Endothelial cell (in vitro differentiated cells): ENCODE measurements around the gene OSBPL2. TPM values are rescaled to one million over a fixed set of nuclear protein-coding genes. Genes with fewer than 3 reads are reported as not detected.

ENCODE experiments used
- DNase-seq: peaks from one replicate; pipeline ENCODE4 v3.0.0; 2021; ENCODE audit warnings: low spot score
- H3K27ac Mint-ChIP-seq: one replicate; pipeline ENCODE4 v1.8.0; 2021; ENCODE audit warnings: mixed read lengths, inconsistent platforms; ENCODE audit not compliant: unreplicated experiment
- H3K27me3 Mint-ChIP-seq: one replicate; pipeline ENCODE4 v1.8.0; 2021; ENCODE audit warnings: mild to moderate bottlenecking, moderate library complexity, mixed read lengths, inconsistent platforms; ENCODE audit not compliant: unreplicated experiment
- H3K36me3 Mint-ChIP-seq: one replicate; pipeline ENCODE4 v1.8.0; 2021; ENCODE audit warnings: mild to moderate bottlenecking, low read depth, mixed read lengths, inconsistent platforms; ENCODE audit not compliant: unreplicated experiment
- H3K4me1 Mint-ChIP-seq: one replicate; pipeline ENCODE4 v1.8.0; 2021; ENCODE audit warnings: mild to moderate bottlenecking, mixed read lengths, inconsistent platforms; ENCODE audit not compliant: unreplicated experiment
- H3K4me3 Mint-ChIP-seq: one replicate; pipeline ENCODE4 v1.8.0; 2021; ENCODE audit warnings: mild to moderate bottlenecking, mixed read lengths, inconsistent platforms; ENCODE audit not compliant: unreplicated experiment
- H3K9me3 Mint-ChIP-seq: one replicate; pipeline ENCODE4 v1.8.0; 2021; ENCODE audit warnings: mixed read lengths, inconsistent platforms; ENCODE audit not compliant: unreplicated experiment
- total RNA-seq: library from RNA; stranded (reverse); fragmentation: NEBNext Ultra II Directional; extraction: Animal tissue kit (Norgen Biotek cat#: 25700); gene quantifications from one replicate; pipeline ENCODE4 v1.2.1, GENCODE V29; 2021; ENCODE audit not compliant: unreplicated experiment
- TF ChIP-seq, protein P1 (sequence below): fragments of 200-600 bp; sonication (generic); IDR thresholded peaks from one replicate; pipeline ENCODE4 v1.5.0; 2021; ENCODE audit warnings: antibody characterized with exemption; ENCODE audit not compliant: unreplicated experiment

Gene OSBPL2
- total RNA-seq, 1 donor from 2014 or later: 39.5 TPM

- no peaks in the 10 kb centered on the region for H3K36me3 Mint-ChIP-seq
- DNase-seq: no peak
- TF ChIP-seq, protein P1, sequence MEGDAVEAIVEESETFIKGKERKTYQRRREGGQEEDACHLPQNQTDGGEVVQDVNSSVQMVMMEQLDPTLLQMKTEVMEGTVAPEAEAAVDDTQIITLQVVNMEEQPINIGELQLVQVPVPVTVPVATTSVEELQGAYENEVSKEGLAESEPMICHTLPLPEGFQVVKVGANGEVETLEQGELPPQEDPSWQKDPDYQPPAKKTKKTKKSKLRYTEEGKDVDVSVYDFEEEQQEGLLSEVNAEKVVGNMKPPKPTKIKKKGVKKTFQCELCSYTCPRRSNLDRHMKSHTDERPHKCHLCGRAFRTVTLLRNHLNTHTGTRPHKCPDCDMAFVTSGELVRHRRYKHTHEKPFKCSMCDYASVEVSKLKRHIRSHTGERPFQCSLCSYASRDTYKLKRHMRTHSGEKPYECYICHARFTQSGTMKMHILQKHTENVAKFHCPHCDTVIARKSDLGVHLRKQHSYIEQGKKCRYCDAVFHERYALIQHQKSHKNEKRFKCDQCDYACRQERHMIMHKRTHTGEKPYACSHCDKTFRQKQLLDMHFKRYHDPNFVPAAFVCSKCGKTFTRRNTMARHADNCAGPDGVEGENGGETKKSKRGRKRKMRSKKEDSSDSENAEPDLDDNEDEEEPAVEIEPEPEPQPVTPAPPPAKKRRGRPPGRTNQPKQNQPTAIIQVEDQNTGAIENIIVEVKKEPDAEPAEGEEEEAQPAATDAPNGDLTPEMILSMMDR: no peak
- H3K9me3 Mint-ChIP-seq: no peaks in the 10 kb centered on the region
- peaks cover 9% of the 10 kb centered on the region for H3K27me3 Mint-ChIP-seq
- H3K27ac Mint-ChIP-seq: no peak overlapping the region
- no peak overlapping the region for H3K4me3 Mint-ChIP-seq
- peaks cover 3% of the 10 kb centered on the region for H3K4me1 Mint-ChIP-seq
Measured at GRCh38 chr20:62333820-62334595, 95.7 kb downstream of the OSBPL2 start.

DNA sequence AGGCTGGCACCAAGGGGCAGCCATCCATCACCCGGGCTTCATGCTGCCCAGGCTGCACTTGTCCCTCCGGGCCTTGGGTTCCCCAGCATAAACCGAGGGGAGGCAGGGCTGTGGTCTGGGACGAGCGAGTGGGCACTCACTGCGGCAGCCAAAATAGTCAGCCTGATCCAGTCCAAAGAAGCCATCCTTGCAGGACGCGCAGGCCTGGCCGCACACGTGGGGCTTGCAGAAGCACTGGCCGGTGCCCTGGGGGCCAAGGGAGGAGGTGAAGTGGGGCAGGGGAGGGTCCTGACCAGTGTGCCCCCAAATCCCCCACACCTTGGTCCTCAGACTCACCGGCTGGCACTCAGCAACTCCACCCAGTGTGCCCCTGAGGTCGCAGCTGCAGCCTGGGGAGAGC is 96.6 kb downstream of the OSBPL2 start:
- Mint-ChIP-seq H3K9me3 (no peaks in the 10 kb centered on the region), H3K36me3 (no peaks in the 10 kb centered on the region), H3K27ac (no peak overlapping the region), H3K4me3 (no peak overlapping the region), H3K4me1 (peaks cover 7% of the 10 kb centered on the region), H3K27me3 (peaks cover 8% of the 10 kb centered on the region)
- DNase-seq: no peak
- TF ChIP-seq, protein P1: no peak

GRCh38 chr20:62335532-62335931 is 97.2 kb downstream of the OSBPL2 start:
- no peaks in the 10 kb centered on the region for H3K9me3 Mint-ChIP-seq

GRCh38 chr20:62336329-62336728 is 98.0 kb downstream of the OSBPL2 start:
- H3K27me3 Mint-ChIP-seq: peaks cover 9% of the 10 kb centered on the region
- H3K4me3 Mint-ChIP-seq: no peak overlapping the region
- H3K27ac Mint-ChIP-seq: no peak overlapping the region

More at GRCh38 chr20:62335532-62335931, 97.2 kb downstream of the OSBPL2 start:
- Mint-ChIP-seq H3K27ac (no peak overlapping the region), H3K27me3 (peaks cover 9% of the 10 kb centered on the region), H3K36me3 (no peaks in the 10 kb centered on the region), H3K4me3 (no peak overlapping the region), H3K4me1 (peaks cover 8% of the 10 kb centered on the region)
- TF ChIP-seq, protein P1: no peak
- DNase-seq: no peak

More at GRCh38 chr20:62336329-62336728, 98.0 kb downstream of the OSBPL2 start:
- Mint-ChIP-seq H3K36me3 (no peaks in the 10 kb centered on the region), H3K4me1 (peaks cover 8% of the 10 kb centered on the region), H3K9me3 (no peaks in the 10 kb centered on the region)
- TF ChIP-seq, protein P1: no peak
- DNase-seq: no peak
